Omental fat pad (tissue), 4 donors: ENCODE data around the gene FRAS1. TPM values are rescaled to one million over a fixed set of nuclear protein-coding genes. Genes with fewer than 3 reads are reported as not detected.

Experiments used
- ATAC-seq: fragments of 150-250 bp; one replicate; pipeline ENCODE4 v1.9.1; 2016; ENCODE audit warnings: mild to moderate bottlenecking, moderate library complexity; ENCODE audit not compliant: low FRiP score
- DNase-seq: peaks from one replicate; pipeline ENCODE4 v3.0.0-alpha.2; 2019; ENCODE audit warnings: low spot score
- total RNA-seq, 4 donors: library from RNA; depleted of rRNA; stranded (reverse); fragments of >200 nt; gene quantifications; one replicate each; pipeline ENCODE4 v1.1.0, GENCODE V29; 2016
- TF ChIP-seq, protein P1 (sequence below), 3 donors: fragments of 450-650 bp; IDR thresholded peaks; one replicate each; pipeline ENCODE4 v1.5.1; 2016 to 2017; ENCODE audit warnings: antibody characterized with exemption in 3 of 3, mild to moderate bottlenecking in 3 of 3, moderate library complexity in 2 of 3

Gene FRAS1
- total RNA-seq, 4 donors from 2014 or later: 0.47 to 40.5 (median 7.7) TPM

GRCh38 chr4:78418406-78418805, 361.3 kb downstream of the FRAS1 start:
- TF ChIP-seq, protein P1, sequence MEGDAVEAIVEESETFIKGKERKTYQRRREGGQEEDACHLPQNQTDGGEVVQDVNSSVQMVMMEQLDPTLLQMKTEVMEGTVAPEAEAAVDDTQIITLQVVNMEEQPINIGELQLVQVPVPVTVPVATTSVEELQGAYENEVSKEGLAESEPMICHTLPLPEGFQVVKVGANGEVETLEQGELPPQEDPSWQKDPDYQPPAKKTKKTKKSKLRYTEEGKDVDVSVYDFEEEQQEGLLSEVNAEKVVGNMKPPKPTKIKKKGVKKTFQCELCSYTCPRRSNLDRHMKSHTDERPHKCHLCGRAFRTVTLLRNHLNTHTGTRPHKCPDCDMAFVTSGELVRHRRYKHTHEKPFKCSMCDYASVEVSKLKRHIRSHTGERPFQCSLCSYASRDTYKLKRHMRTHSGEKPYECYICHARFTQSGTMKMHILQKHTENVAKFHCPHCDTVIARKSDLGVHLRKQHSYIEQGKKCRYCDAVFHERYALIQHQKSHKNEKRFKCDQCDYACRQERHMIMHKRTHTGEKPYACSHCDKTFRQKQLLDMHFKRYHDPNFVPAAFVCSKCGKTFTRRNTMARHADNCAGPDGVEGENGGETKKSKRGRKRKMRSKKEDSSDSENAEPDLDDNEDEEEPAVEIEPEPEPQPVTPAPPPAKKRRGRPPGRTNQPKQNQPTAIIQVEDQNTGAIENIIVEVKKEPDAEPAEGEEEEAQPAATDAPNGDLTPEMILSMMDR (IDR thresholded peaks at IDR 0.05): no peak
- ATAC-seq (no peak), DNase-seq (no peak)

DNA sequence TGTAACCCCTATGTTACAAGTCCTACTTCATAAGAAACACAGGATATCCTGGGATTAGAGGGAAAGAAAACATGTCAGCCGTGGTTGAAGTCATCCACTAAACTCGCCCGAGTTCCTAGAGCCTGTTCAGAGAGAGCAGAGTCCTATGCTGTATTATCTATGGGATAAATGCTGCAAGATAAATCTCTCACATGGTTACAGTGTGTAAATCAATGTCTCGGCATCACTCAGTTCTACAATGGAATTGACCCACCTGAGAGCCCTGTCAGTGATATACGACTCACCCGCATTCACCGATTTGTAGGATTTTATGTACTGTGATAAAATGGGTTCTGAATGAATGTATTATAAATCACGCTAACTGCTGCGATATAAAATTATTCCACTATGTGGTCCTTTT, 366.7 kb downstream of the FRAS1 start:
- ATAC-seq: no peak
- TF ChIP-seq, protein P1 (IDR thresholded peaks at IDR 0.05): no peak
- no peak for DNase-seq

DNA sequence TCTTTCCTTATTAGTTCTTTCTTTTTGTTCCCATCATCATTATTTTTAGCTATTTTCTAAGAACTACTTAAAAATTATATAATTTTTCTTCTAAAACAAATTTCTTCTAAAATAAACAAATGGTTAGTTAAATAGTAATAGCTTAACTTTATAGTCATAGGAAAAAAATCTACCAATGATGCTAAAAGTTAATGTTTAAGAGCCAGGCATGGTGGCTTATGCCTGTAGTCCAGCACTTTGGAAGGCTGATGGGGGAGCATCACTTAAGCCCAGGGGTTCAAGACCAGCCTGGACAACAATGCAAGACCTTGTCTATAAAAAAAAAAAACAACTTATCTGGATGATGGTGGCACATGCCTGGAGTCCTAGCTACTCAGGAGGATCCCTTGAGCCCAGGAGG, 367.3 kb downstream of the FRAS1 start:
- ATAC-seq: no peak
- TF ChIP-seq, protein P1 (IDR thresholded peaks at IDR 0.05): no peak
- DNase-seq: no peak

GRCh38 chr4:78426972-78427371, 369.8 kb downstream of the FRAS1 start:
- TF ChIP-seq, protein P1 (IDR thresholded peaks at IDR 0.05): no peak
- no peak for DNase-seq
- ATAC-seq: no peak

DNA sequence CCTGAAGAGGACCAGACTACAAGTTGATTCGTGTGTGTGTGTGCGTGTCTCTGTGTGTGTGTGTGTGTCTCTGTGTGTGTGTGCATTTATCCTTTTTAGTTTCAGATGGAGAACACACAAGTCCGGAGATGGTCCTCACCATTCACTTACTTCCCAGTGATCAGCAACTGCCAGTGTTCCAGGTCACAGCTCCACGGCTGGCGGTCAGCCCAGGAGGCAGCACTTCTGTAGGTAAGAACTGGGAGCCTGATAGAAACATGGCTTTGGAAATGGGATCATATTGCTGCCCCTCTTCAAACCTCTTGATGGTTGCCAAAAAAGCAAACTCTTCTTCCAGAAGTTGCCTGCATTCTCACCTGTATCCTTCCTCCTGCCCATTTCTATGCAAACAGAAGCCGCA, 371.9 kb downstream of the FRAS1 start:
- DNase-seq: no peak
- no peak for ATAC-seq

GRCh38 chr4:78432896-78433295, 375.8 kb downstream of the FRAS1 start:
- ATAC-seq: no peak
- no peak for DNase-seq
- TF ChIP-seq, protein P1 (IDR thresholded peaks at IDR 0.05): no peak

More for the DNA sequence above, 371.9 kb downstream of the FRAS1 start:
- TF ChIP-seq, protein P1 (IDR thresholded peaks at IDR 0.05): no peak

- DNase-seq (no peak), ATAC-seq (no peak)
- TF ChIP-seq, protein P1 (IDR thresholded peaks at IDR 0.05): no peak
Measured at GRCh38 chr4:78437608-78438088, 380.5 kb downstream of the FRAS1 start.
